ENCODE measurements around the gene TMC8. TPM values are rescaled to one million over a fixed set of nuclear protein-coding genes. Genes with fewer than 3 reads are reported as not detected.
A peak's percentile ranks its signal among the peaks of the same experiment; 100 is the strongest.

The TMC8 gene
- total RNA-seq, 2 donors from 2014 or later: 102 to 124 TPM

- peak overlapping the region; percentile 97 for H3K4me3 Mint-ChIP-seq
- no peaks in the 10 kb centered on the region for H3K27me3 Mint-ChIP-seq (ENCODE audit: low read depth)
- peaks cover 1 to 7% of the 10 kb centered on the region in 2 donors for H3K36me3 Mint-ChIP-seq (ENCODE audit: insufficient read depth in 2 of 2)
- H3K27ac Mint-ChIP-seq: peak overlapping the region; percentile 91
- H3K9me3 Mint-ChIP-seq: no peaks in the 10 kb centered on the region
- H3K4me1 Mint-ChIP-seq (ENCODE audit: low read depth): peaks cover 69% of the 10 kb centered on the region
- peak; percentile 44 to 49 for DNase-seq
- ATAC-seq (replicated peaks in 1 of 2): no peak
Measured at GRCh38 chr17:78129351-78130089, 1.1 kb upstream of the TMC8 start.

- Mint-ChIP-seq H3K4me3 (peak overlapping the region; percentile 97), H3K27me3 (ENCODE audit: low read depth) (no peaks in the 10 kb centered on the region), H3K36me3 (ENCODE audit: insufficient read depth in 2 of 2) (peaks cover 1 to 7% of the 10 kb centered on the region in 2 donors), H3K27ac (peak overlapping the region; percentile 17), H3K4me1 (ENCODE audit: low read depth) (peaks cover 73% of the 10 kb centered on the region), H3K9me3 (no peaks in the 10 kb centered on the region)
- ATAC-seq (replicated peaks in 1 of 2) (no peak), DNase-seq (no peak)
Measured at GRCh38 chr17:78130090-78130436, 508 bp upstream of the TMC8 start.

- peaks cover 74% of the 10 kb centered on the region for H3K4me1 Mint-ChIP-seq (ENCODE audit: low read depth)
- peak overlapping the region; percentile 97 for H3K4me3 Mint-ChIP-seq
- H3K36me3 Mint-ChIP-seq (ENCODE audit: insufficient read depth in 2 of 2): peaks cover 1 to 16% of the 10 kb centered on the region in 2 donors
- no peaks in the 10 kb centered on the region for H3K27me3 Mint-ChIP-seq (ENCODE audit: low read depth)
- peak overlapping the region; percentile 87 for H3K27ac Mint-ChIP-seq
- DNase-seq (peak; percentile 69 to 74), ATAC-seq (replicated peaks in 1 of 2) (peak; percentile 24 to 26)
- no peaks in the 10 kb centered on the region for H3K9me3 Mint-ChIP-seq
Measured at GRCh38 chr17:78131172-78132083, 857 bp downstream of the TMC8 start.

- peak; percentile 69 to 73 for DNase-seq
- Mint-ChIP-seq H3K4me1 (ENCODE audit: low read depth) (peaks cover 74% of the 10 kb centered on the region), H3K27ac (peak overlapping the region; percentile 39), H3K27me3 (ENCODE audit: low read depth) (no peaks in the 10 kb centered on the region), H3K36me3 (ENCODE audit: insufficient read depth in 2 of 2) (peaks cover 1 to 16% of the 10 kb centered on the region in 2 donors), H3K4me3 (peak overlapping the region; percentile 29 to 90), H3K9me3 (no peaks in the 10 kb centered on the region)
- ATAC-seq (replicated peaks in 1 of 2): peak; percentile 16 to 20
Measured at GRCh38 chr17:78132084-78132676, 1.6 kb downstream of the TMC8 start.

GRCh38 chr17:78132767-78133178 is 2.2 kb downstream of the TMC8 start:
- peak in 1 of 2 donors; percentile 28 for DNase-seq
- ATAC-seq (replicated peaks in 1 of 2): no peak
- Mint-ChIP-seq H3K9me3 (no peaks in the 10 kb centered on the region), H3K27me3 (ENCODE audit: low read depth) (no peaks in the 10 kb centered on the region), H3K4me1 (ENCODE audit: low read depth) (peaks cover 75% of the 10 kb centered on the region), H3K27ac (peak overlapping the region; percentile 39), H3K36me3 (ENCODE audit: insufficient read depth in 2 of 2) (peaks cover 1 to 16% of the 10 kb centered on the region in 2 donors), H3K4me3 (peak overlapping the region; percentile 29 to 90)

- Mint-ChIP-seq H3K9me3 (no peaks in the 10 kb centered on the region), H3K4me1 (ENCODE audit: low read depth) (peaks cover 79% of the 10 kb centered on the region), H3K36me3 (ENCODE audit: insufficient read depth in 2 of 2) (peaks cover 1 to 16% of the 10 kb centered on the region in 2 donors), H3K27me3 (ENCODE audit: low read depth) (no peaks in the 10 kb centered on the region), H3K27ac (no peak overlapping the region), H3K4me3 (peak overlapping the region; percentile 29 to 90)
- DNase-seq (no peak), ATAC-seq (replicated peaks in 1 of 2) (no peak)
Measured at GRCh38 chr17:78133179-78133951, 2.8 kb downstream of the TMC8 start.

- H3K27ac Mint-ChIP-seq: no peak overlapping the region
- peak; percentile 24 to 29 for ATAC-seq (replicated peaks in 1 of 2)
Measured at GRCh38 chr17:78133971-78134898, 3.7 kb downstream of the TMC8 start.

GRCh38 chr17:78134899-78135385 is 4.4 kb downstream of the TMC8 start:
- H3K27ac Mint-ChIP-seq: no peak overlapping the region
- DNase-seq (no peak), ATAC-seq (replicated peaks in 1 of 2) (no peak)
- H3K4me3 Mint-ChIP-seq: no peak overlapping the region
- H3K4me1 Mint-ChIP-seq (ENCODE audit: low read depth): peaks cover 81% of the 10 kb centered on the region
- H3K36me3 Mint-ChIP-seq (ENCODE audit: insufficient read depth in 2 of 2): peaks cover 1 to 15% of the 10 kb centered on the region in 2 donors
- H3K9me3 Mint-ChIP-seq: no peaks in the 10 kb centered on the region
- H3K27me3 Mint-ChIP-seq (ENCODE audit: low read depth): no peaks in the 10 kb centered on the region

More at GRCh38 chr17:78133971-78134898, 3.7 kb downstream of the TMC8 start:
- peaks cover 1 to 15% of the 10 kb centered on the region in 2 donors for H3K36me3 Mint-ChIP-seq (ENCODE audit: insufficient read depth in 2 of 2)
- DNase-seq: peak; percentile 79 to 84
- no peaks in the 10 kb centered on the region for H3K9me3 Mint-ChIP-seq
- H3K27me3 Mint-ChIP-seq (ENCODE audit: low read depth): no peaks in the 10 kb centered on the region
- peak overlapping the region; percentile 29 to 90 for H3K4me3 Mint-ChIP-seq
- H3K4me1 Mint-ChIP-seq (ENCODE audit: low read depth): peaks cover 83% of the 10 kb centered on the region

- H3K27ac Mint-ChIP-seq: peak overlapping the region; percentile 38
- peaks cover 0 to 11% of the 10 kb centered on the region in 2 donors for H3K36me3 Mint-ChIP-seq (ENCODE audit: insufficient read depth in 2 of 2)
- H3K9me3 Mint-ChIP-seq: no peaks in the 10 kb centered on the region
- DNase-seq: no peak
- peaks cover 76% of the 10 kb centered on the region for H3K4me1 Mint-ChIP-seq (ENCODE audit: low read depth)
- H3K4me3 Mint-ChIP-seq: peak overlapping the region in 1 of 2 donors; percentile 11
- no peaks in the 10 kb centered on the region for H3K27me3 Mint-ChIP-seq (ENCODE audit: low read depth)
- no peak for ATAC-seq (replicated peaks in 1 of 2)
Measured at GRCh38 chr17:78135858-78136500, 5.4 kb downstream of the TMC8 start.

GRCh38 chr17:78137392-78138203 is 7.0 kb downstream of the TMC8 start:
- Mint-ChIP-seq H3K36me3 (ENCODE audit: insufficient read depth in 2 of 2) (peaks cover 0 to 11% of the 10 kb centered on the region in 2 donors), H3K4me3 (peak overlapping the region in 1 of 2 donors; percentile 45), H3K27ac (peak overlapping the region; percentile 29), H3K4me1 (ENCODE audit: low read depth) (peaks cover 78% of the 10 kb centered on the region), H3K9me3 (no peaks in the 10 kb centered on the region), H3K27me3 (ENCODE audit: low read depth) (no peaks in the 10 kb centered on the region)
- DNase-seq: peak; percentile 29 to 51
- no peak for ATAC-seq (replicated peaks in 1 of 2)
